ENCODE data around the gene CCDC85B.

CCDC85B gene

GRCh38 chr11:65869643-65870306, 20.7 kb upstream of the CCDC85B start:
- DNase-seq (ENCODE audit: low read depth) = no peak

DNA sequence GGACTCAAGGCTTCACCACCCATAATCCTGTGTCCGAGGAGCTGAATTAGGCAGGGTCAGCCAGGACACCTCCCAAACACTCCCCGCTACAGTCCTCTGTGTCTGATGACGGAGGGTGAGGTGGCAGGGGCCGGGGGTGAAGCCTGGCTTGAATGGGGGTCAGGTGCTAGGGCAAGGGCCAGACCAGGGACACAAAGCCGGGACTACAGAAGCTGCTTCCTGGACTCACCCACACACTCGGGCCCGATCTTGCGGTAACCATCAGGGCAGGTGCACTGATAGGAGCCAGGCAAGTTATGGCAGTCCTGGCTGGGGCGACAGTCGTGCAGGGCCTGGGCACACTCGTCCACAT, 20.2 kb upstream of the CCDC85B start:
- DNase-seq (ENCODE audit: low read depth) = no peak

GRCh38 chr11:65870706-65871681, 19.5 kb upstream of the CCDC85B start:
- DNase-seq (ENCODE audit: low read depth) = no peak

GRCh38 chr11:65871811-65872548, 18.5 kb upstream of the CCDC85B start:
- DNase-seq (ENCODE audit: low read depth) = no peak

DNA sequence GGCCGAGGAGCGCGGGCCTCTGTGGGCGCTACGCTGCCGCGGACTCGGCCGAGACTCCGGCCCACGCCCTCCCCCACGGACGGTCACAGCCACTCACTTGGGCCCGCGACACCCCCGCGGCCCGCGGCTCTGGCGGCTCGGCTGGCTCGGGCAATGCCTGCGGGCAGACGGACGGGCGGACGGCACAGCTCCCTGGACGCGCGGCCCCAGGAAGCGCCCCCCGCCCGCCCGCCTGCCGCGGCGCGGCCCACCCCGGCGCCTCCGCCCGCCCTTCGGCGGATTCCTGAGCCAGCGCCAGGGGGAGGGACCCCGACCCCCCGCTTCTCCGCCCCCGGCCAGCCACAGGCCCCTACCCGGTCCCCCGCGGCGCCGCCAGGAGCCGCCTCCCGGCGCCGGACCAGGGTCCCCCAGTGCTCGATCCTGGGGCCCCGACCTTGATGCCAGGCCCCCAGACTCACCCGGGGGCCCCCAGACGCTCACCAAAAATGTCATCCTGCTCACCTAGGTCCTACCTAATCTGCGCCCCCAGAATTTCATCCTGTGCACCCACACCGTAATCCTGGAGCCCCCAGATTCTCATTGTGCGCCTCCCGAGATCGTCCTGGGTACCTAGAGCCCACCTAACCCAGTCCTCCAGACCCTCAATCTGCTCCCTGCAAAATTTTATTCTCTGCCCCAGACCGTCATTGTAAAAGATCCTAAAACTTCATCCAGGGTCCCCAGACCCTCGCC, 17.7 kb upstream of the CCDC85B start, which contains the start of gene EFEMP2:
Gene EFEMP2, minus strand, starts transcription at position 215 of the 732 bp plus-strand sequence. CDS start 446 bp downstream, outside the sequence.
- DNase-seq (ENCODE audit: low read depth) = no peak

DNA sequence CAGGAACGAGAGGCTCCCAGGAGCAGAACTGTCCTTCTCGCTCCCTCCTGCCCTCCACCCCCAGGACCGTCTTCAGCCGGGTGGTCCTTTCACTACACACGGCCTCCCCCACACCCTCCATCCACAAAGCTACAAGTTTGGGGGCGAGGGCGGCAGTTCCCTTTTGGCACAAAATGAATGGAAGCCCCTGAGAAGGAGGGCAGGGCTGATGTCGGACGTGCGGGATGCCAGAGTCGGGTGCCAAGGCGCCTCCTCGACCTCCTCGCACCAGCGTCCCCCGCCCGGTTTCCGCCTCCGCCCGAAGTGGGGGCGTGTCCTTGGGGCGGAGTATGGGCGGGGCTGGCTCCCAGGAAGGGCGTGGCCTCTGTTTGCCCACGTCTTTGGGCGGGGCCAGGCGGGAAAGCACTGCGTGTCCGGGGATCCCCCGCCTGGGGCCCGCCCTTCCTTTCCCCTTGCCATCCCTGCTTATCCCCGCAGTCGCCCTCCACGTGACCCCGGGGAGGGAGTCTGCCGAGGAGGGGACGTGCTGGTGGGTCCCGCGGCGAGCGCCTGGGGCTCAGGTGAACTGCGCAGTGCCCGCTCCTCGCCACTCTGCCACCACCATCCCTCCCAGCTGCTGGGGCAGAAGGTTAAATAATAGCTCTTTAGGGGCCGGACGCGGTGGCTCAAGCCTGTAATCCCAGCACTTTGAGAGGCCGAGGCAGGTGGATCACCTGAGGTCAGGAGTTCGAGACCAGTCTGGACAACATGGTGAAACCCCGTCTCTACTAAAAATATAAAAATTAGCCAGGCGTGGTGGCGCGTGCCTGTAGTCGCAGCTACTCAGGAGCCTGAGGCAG, 16.9 kb upstream of the CCDC85B start:
- peak; percentile 95 for DNase-seq (ENCODE audit: low read depth)

DNA sequence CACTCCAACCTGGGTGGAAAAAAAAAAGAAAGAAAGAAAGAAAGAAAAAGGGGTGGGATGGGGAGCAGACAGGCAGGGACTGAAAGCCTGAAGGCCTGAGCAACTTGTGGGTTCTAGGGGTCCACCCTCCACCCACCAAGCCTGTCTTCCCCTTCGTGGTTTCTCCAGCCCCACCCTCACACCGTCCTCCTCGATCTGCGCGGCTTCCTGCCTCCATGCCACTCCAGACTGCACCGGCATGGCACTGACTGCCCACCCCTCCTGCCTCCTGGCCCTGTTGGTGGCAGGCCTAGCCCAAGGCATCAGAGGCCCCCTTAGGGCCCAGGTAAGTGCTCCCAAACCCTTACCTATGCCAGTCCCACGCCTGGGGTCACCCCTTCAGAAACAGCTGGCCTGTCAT, 10.9 kb upstream of the CCDC85B start, which contains the start of gene CTSW:
Gene CTSW, plus strand, starts transcription at position 221 of the 400 bp plus-strand sequence. Its CDS starts 18 bp downstream, at position 239.
- DNase-seq (ENCODE audit: low read depth) = no peak

DNA sequence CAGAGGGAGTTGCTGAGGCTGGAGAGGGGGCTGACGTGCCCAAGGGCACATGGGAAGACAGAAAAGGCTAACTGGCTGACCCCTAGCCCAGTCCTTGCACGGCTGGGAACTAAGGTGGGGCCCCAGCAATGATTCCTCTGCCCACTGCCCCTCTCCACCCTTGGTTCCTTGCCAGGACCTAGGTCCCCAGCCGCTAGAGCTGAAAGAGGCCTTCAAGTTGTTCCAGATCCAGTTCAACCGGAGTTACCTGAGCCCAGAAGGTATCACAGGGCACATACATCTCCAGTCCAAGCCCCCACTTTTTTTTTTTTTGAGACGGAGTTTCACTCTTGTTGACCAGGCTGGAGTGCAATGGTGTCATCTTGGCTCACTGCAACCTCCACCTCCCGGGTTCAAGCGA, 10.4 kb upstream of the CCDC85B start:
- DNase-seq (ENCODE audit: low read depth) = no peak

DNA sequence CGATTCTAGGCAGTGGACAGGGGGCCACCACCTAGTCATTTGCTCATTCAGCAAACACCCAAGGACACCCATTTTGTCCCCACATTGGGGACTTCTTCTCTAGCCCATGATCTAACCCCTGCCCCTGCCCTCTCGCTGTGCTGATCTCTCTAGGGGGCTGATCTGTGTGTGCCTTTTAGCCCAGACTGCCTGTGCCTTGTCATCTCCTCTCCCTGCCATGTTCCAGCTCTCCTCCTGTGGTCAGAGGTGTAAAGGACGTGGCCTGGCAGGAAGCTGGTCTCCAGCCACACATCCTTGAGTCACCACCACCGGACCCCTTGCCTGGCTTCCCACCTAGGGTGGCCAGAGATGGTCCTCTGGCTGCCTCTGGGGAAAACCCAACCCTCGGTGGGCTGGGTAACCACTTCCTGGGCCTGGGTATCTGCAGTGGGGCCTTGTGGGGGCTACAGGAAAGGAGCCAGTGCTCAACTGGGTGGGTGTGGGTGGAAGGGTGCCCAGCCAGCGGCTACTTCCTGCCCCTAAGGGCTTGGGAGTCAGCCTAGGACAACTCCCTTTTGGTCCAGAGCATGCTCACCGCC, 9.5 kb upstream of the CCDC85B start:
- no peak for DNase-seq (ENCODE audit: low read depth)

DNA sequence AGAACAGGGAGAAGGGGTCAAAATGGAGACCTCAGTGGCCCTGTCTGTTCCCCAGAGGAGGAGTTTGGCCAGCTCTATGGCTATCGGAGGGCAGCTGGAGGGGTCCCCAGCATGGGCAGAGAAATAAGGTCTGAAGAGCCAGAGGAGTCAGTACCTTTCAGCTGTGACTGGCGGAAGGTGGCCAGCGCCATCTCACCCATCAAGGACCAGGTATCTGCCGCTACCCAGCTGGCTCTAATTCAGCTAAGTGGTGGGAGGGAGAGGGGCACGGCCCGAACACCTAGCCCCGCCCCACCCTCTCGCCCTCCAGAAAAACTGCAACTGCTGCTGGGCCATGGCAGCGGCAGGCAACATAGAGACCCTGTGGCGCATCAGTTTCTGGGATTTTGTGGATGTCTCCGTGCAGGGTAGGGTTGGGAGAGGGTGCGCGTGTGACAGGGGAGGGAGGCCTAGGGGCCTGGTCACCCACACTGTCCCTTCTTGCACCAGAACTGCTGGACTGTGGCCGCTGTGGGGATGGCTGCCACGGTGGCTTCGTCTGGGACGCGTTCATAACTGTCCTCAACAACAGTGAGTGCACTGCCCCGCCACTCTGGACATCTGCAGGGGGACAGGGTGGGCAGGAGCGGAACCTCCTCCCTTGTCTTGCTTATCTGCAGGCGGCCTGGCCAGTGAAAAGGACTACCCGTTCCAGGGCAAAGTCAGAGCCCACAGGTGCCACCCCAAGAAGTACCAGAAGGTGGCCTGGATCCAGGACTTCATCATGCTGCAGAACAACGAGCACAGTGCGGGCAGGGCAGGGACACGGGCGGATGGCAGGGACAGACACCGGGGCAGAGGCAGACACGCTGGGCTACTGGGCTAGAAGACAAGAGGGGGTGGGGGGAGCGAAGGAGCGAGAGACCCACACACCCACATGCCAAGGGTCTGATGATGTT, 8.1 kb upstream of the CCDC85B start:
- no peak for DNase-seq (ENCODE audit: low read depth)

- no peak for DNase-seq (ENCODE audit: low read depth)
These were observed 7.3 kb upstream of the CCDC85B start for GRCh38 chr11:65883058-65883761.

GRCh38 chr11:65883786-65884715, 6.4 kb upstream of the CCDC85B start:
- DNase-seq (ENCODE audit: low read depth) = no peak

DNA sequence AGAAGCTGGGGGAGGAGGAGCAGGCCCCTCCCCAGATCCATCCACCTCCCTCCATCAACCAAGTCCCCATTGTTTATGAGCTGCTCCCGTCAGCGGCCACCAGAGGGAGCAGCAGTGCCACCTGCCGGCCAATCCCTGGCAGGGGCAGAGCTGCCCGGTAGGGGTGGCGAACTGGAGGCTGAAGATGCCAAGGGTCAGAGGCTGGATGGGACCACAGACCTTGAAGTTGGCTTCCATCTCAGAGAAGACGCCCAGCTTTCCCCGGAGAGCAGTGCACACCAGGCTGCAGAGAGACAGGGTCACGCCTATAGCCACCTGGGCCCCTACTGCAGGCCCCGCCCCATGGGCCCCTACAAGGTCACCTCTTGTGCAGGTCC, 5.8 kb upstream of the CCDC85B start:
- peak; percentile 60 for DNase-seq (ENCODE audit: low read depth)

- DNase-seq (ENCODE audit: low read depth) = no peak
These were observed 5.2 kb upstream of the CCDC85B start for GRCh38 chr11:65885231-65885630.

GRCh38 chr11:65885808-65886536, 4.5 kb upstream of the CCDC85B start:
- no peak for DNase-seq (ENCODE audit: low read depth)

- no peak for DNase-seq (ENCODE audit: low read depth)
These were observed 3.4 kb upstream of the CCDC85B start for GRCh38 chr11:65886826-65887722.
